Testis (tissue), 5 donors: ENCODE measurements around the gene DIO2. TPM values are rescaled to one million over a fixed set of nuclear protein-coding genes. Genes with fewer than 3 reads are reported as not detected.

Experiments used
- DNase-seq: peaks from one replicate; pipeline ENCODE4 v3.0.0-alpha.2; 2019
- H3K27ac ChIP-seq, 2 donors: fragments of 200-600 bp; sonication (generic); one replicate each; pipeline ENCODE4 v1.5.1; 2019
- H3K27me3 ChIP-seq: fragments of 200-600 bp; sonication (generic); one replicate; pipeline ENCODE4 v1.5.1; 2019
- H3K36me3 ChIP-seq: fragments of 200-600 bp; sonication (generic); one replicate; pipeline ENCODE4 v1.5.1; 2017; ENCODE audit warnings: low read depth; ENCODE audit errors: missing control alignments
- H3K4me1 ChIP-seq: fragments of 200-600 bp; sonication (generic); one replicate; pipeline ENCODE4 v1.5.1; 2019
- H3K4me3 ChIP-seq, 2 donors: fragments of 200-600 bp; sonication (generic); one replicate each; pipeline ENCODE4 v1.5.1; 2017 to 2019
- H3K9me3 ChIP-seq: fragments of 200-600 bp; sonication (generic); one replicate; pipeline ENCODE4 v1.5.1; 2017
- POLR2A ChIP-seq: fragments of 450-650 bp; IDR thresholded peaks from one replicate; pipeline ENCODE4 v1.6.1; 2017; ENCODE audit warnings: antibody characterized with exemption, mild to moderate bottlenecking, moderate library complexity
- WGBS, 2 donors: methylation state at CpG; one replicate each; pipeline ENCODE4 v1.1.5; 2018; 5-methylcytosine and 5-hydroxymethylcytosine counted together
- intact Hi-C: fragments of 100-400 bp; cut with DNase I; formaldehyde crosslinking; loops from one replicate; pipeline ENCODE4 v1.15.1; 2023; ENCODE audit warnings: low total_unique reads
- long read RNA-seq, 2 donors: transcript quantifications; one replicate each; lab custom pipeline, GENCODE V29; 2026
- polyA plus RNA-seq: library from polyadenylated mRNA; stranded (reverse); fragments of 350-450 nt; fragmentation: Illumina TruSeq; extraction: RNeasy Lipid Tissue Mini Kit (QIAGEN cat#74804); gene quantifications from one replicate; pipeline ENCODE4 v1.2.3, GENCODE V29; 2014; ENCODE audit warnings: low read depth, low replicate concordance; ENCODE audit not compliant: insufficient read depth
- total RNA-seq, 2 donors: library from RNA; depleted of rRNA; stranded (reverse); fragments of >200 nt; gene quantifications; one replicate each; pipeline ENCODE4 v1.2.3, GENCODE V29; 2016
- TF ChIP-seq, protein P1 (sequence below), 3 experiments: fragments of 450-650 bp in 2 of 3; fragments of 200-600 bp in 1 of 3; sonication (generic) in 1 of 3; IDR thresholded peaks; one replicate each; pipeline ENCODE4 v1.5.1; 2016 to 2019; ENCODE audit warnings: antibody characterized with exemption in 3 of 3, mild to moderate bottlenecking in 2 of 3, moderate library complexity in 1 of 3

DIO2 gene
- total RNA-seq (1 to 10 TPM; 3.8 to 4.9 TPM), polyA plus RNA-seq (10.9 TPM)
- long read RNA-seq, donor 1, result 0 reads
- long read RNA-seq, donor 2, result 0 reads

DNA sequence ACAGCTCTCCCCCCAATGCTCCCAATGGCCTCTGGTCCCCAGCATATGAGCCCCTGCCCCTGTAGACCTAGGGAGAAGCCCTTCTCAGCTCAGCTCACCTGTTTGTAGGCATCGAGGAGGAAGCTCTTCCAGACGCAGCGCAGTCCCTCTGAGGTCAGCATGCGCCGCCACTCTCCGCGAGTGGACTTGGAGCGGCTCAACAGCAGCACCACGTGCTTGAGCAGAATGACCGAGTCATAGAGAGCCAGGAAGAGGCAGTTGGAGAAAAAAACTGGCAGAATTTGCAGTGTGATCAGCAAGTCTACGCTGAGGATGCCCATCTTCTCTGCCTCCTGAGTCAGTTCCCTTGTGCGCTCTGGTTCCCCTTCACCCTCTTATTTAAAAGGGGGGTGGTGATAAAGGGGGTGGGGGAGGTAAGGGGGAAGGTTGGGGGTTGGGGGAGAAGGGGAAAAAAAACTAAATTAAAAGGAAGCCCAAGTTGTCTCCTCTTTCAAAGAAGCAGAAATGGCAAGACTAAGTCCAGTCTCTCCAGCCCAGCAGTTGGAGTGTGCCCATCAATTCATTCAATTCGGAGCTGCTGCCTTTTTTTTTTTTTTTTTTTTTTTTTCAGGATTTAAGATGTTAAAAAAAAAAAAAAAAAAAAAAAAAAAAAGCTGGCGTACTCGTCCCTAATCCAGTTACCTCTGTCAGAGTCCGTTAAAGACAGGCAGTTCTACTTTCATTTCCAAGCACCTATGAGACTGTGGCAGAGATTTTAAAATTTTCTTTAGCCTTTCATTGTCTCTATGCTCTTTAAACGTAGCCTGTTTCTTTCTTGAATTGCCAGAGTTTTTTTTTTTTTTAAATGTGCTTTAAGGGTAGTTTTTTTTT lies at the start of gene DIO2:
Gene DIO2 (minus strand): TSS at position 352 of the 870 bp plus-strand sequence. CDS start 32 bp downstream, at position 320.
- intact Hi-C loops, result no loop called here
- Histone ChIP-seq H3K36me3 (no peaks in the 10 kb centered on the region), H3K4me1 (no peaks in the 10 kb centered on the region), H3K27me3 (no peaks in the 10 kb centered on the region), H3K4me3 (no peak within 1 kb of the TSS), H3K27ac (no peak within 1 kb of the TSS), H3K9me3 (no peaks in the 10 kb centered on the region)
- DNase-seq, result peak; percentile 42
- 13 to 30% methylated on average over 17 of the region's 17 CpGs for WGBS, 2 donors
- TF ChIP-seq, protein P1, sequence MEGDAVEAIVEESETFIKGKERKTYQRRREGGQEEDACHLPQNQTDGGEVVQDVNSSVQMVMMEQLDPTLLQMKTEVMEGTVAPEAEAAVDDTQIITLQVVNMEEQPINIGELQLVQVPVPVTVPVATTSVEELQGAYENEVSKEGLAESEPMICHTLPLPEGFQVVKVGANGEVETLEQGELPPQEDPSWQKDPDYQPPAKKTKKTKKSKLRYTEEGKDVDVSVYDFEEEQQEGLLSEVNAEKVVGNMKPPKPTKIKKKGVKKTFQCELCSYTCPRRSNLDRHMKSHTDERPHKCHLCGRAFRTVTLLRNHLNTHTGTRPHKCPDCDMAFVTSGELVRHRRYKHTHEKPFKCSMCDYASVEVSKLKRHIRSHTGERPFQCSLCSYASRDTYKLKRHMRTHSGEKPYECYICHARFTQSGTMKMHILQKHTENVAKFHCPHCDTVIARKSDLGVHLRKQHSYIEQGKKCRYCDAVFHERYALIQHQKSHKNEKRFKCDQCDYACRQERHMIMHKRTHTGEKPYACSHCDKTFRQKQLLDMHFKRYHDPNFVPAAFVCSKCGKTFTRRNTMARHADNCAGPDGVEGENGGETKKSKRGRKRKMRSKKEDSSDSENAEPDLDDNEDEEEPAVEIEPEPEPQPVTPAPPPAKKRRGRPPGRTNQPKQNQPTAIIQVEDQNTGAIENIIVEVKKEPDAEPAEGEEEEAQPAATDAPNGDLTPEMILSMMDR (IDR thresholded peaks at IDR 0.05), result no peak
- TF ChIP-seq POLR2A, result no peak

GRCh38 chr14:80260645-80261044 lies 49.3 kb upstream of the DIO2 start:
- Histone ChIP-seq H3K4me1 (no peaks in the 10 kb centered on the region), H3K4me3 (no peak overlapping the region), H3K27ac (peak overlapping the region in 1 of 2 donors; percentile 55), H3K36me3 (no peaks in the 10 kb centered on the region), H3K27me3 (no peaks in the 10 kb centered on the region), H3K9me3 (no peaks in the 10 kb centered on the region)
- no peak for DNase-seq
- intact Hi-C loops, result no loop called here
- WGBS, 2 donors, result 58 to 66% methylated on average over 5 of the region's 5 CpGs
- TF ChIP-seq, protein P1 (IDR thresholded peaks at IDR 0.05), result no peak
- TF ChIP-seq POLR2A, result no peak

- Histone ChIP-seq H3K4me1 (no peaks in the 10 kb centered on the region), H3K36me3 (no peaks in the 10 kb centered on the region), H3K9me3 (no peaks in the 10 kb centered on the region), H3K27ac (no peak overlapping the region), H3K4me3 (no peak overlapping the region), H3K27me3 (no peaks in the 10 kb centered on the region)
- DNase-seq, result no peak
- intact Hi-C loops, result no loop called here
- 71 to 74% methylated on average over 2 of the region's 2 CpGs for WGBS, 2 donors
- TF ChIP-seq, protein P1 (IDR thresholded peaks at IDR 0.05), result no peak
- no peak for TF ChIP-seq POLR2A
Observed at GRCh38 chr14:80239631-80240030, 28.3 kb upstream of the DIO2 start.

- no peak for DNase-seq
- intact Hi-C loops, result no loop called here
- no peak for TF ChIP-seq POLR2A
- TF ChIP-seq, protein P1 (IDR thresholded peaks at IDR 0.05), result no peak
- no peaks in the 10 kb centered on the region for H3K36me3 ChIP-seq
- no peak overlapping the region for H3K27ac ChIP-seq
- H3K9me3 ChIP-seq, result no peaks in the 10 kb centered on the region
- WGBS, 2 donors, result 57 to 76% methylated on average over 3 of the region's 3 CpGs
- H3K27me3 ChIP-seq, result no peaks in the 10 kb centered on the region
- H3K4me1 ChIP-seq, result no peaks in the 10 kb centered on the region
- H3K4me3 ChIP-seq, result no peak overlapping the region
Observed at GRCh38 chr14:80237143-80237542, 25.8 kb upstream of the DIO2 start.
